NCI-H82 treated with DMSO at 0.1 percent for 48 hours (cell line): ENCODE data around the gene PRRG3.
"Not testable (repeated sequence)": the region's sequence is repeated elsewhere in the genome, so short reads cannot be mapped to it uniquely, and the experiment has no call there.

ENCODE experiments used
- DNase-seq: peaks from one replicate; lab custom pipeline; 2025; ENCODE audit not compliant: unreplicated experiment; lab: John Stamatoyannopoulos, UW

Gene PRRG3

DNA sequence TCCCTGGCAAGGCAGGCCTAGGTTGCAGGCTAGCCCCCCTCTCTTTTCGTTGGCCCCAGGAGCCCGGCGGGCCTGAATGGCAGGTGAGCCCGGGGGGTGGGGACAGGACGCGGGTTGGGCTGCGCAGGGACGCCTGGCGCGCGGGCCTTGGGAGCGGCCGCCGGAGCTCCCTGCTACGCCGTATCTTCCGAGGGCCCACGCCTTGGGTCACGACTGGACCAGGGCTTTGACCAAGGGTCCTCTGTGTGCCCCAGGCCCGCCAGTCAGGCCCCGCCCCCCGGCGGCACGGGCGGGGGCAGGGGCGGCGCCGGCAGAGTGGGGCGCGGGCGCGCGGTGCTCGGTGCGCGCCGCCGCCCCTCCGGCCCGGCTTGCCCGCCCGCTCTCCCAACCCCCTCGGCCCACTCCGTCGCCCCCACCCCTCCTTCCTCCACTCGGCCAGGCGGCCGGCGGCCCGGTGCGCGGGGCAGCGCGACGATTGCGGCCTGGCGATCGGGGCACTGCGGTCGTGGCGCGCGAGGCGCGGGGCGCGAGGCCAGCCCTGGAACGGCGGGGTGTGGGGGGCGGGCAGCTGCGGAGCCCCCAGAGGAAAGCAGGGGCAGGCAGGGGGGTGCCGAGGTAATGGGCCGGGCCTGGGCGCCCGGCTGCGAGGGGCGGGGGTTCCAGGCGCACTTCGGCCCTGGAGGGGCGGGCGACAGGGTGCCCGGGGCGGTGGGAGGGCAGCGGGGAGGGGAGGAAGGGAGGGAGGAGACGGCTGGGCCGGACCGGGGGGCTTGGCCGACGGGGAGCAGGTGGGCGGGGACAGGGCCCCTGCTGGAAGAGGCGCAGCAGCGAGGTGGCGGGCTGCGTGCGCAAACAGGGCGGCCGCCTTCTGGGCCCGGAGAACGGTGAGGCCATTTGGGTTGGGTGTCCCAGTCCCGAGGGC, at the start of gene PRRG3:
PRRG3 (plus strand) TSS at position 798 of the 922 bp plus-strand sequence. CDS start 3,357 bp downstream, outside the sequence.
- DNase-seq: no peak

DNA sequence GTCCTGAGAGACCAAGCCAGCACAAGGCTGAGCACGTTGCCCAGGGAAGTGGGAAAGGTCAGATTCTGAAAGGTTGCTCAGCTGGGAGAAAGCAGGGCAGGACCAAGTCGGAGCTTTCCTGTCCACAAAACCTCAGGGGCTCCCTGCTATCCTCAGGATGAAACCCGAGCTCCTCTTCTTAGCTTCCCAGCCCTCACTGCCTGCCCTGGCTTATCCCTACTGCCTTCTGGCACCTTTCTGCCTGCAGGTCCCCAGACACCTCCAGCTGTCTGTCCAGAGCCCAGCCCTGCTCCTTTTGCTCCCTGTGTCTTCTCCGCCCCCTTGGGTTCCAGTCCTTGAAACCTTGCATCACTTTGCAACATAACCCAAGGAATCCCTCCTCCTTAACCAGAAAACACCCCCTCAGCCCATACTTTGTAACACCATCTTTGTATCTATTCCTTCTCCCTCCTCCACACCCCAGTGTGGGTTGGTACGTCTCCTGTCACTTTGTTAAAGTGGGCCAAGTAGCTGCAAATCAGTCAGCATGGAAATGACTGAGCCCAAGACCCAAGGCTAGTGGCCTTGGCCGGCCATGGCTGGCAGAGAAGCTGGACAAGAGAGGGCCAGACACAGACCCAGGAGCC, 20.0 kb upstream of the PRRG3 start:
- DNase-seq: peak; percentile 8

DNA sequence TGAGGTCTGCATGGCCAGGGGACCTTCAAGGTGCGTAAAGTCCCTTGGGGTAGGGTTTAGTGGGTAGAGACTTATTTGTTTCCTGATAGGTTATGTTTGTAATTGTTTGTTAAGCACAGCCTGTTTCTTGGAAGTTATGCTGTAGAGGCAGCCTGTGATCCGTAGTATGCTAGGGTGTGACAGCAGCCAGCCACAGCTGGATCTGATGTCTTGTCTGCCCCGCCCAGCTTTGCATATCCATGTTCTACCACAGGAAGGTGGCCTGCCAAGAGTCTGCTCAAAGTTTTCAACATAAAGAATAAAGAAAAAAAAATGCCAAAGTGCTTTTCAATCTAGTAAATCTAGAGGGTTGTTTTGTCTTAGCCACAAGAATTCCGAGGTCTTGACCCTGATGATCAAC, 19.1 kb upstream of the PRRG3 start:
- DNase-seq: no peak

DNA sequence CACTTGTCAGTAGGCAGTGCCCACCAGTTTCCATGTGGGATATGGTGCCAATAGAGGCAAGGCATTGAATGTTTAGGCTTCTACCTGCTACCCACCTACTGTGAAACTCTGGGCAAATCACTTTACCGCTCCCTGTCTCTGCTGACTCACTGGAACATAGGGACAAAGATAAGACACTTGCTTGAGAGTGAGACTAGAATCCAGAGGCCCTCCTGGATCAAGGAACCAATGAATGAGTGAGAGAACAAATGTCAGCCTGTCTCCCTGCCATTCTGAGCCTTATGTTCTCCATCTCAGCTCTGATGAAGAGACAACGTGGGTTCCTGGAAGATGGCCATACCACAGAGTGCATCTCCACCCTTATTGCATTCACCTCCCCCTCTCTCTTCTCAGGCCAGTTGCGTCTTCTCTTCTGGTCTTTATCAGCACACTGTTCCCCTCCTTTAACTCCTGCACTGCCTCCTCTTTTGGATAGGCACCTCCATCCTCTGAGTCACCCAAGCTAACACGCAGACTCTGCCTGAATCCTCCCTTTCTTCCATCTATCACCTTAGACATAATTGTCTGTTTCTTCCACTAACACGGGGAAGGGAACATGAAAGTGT, 15.4 kb upstream of the PRRG3 start:
- no peak for DNase-seq

DNA sequence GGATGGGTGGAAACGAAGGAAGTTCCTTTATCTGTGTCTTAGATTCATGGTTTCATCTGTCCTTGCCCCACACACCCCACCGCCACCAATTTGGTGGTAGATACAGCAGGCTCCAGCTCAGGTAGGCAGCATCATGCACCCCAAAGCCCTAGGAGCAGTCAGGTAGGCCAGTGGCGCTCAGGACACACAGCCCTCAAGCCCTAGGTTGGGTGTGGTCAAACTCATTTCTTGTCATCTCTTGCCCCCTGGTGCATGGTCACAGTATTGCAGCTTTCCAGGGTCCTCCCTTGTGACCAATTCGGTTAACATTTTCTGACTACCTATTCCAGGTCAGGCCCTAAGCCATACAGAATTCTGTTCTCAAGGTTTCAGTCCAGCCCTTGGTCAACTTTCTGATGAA, 14.5 kb upstream of the PRRG3 start:
- peak; percentile 11 for DNase-seq

DNA sequence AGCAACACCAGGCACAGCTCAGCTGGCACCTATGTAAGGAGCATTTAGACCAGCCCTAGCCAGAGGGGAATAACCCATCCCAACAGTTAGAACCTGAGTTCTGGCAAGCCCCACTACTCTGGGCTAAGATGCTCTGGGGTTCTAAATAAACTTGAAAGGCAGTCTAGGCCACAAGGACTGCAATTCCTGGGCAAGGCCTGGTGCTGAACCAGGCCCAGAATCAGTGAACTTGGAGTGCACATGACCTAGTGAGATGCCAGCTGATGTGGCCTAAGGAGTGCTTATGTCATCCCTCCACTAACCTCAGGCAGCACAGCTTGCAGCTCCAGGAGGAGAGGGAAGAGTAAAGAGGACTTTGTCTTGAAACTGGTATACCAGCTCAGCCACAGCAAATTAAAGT, 7.6 kb upstream of the PRRG3 start:
- DNase-seq: no peak

DNA sequence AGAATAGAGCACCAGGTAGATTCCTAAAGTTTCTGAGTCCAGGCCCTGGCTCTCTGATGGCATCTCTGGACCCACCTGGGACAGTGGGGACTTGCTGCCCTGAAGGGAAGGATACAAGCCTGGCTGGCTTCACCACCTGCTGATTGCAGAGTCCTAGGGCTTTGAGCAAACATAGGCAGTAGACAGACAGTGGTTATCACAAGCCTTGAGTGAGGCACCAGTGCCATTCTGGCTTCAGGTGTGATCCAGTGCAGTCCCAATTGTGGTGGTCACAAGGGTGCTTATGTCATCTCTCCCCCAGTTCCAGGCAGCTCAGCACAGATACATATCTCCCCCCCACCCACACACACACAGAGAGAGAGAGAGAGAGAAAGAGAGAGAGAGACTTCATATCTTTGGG, 6.6 kb upstream of the PRRG3 start:
- DNase-seq: no peak

DNA sequence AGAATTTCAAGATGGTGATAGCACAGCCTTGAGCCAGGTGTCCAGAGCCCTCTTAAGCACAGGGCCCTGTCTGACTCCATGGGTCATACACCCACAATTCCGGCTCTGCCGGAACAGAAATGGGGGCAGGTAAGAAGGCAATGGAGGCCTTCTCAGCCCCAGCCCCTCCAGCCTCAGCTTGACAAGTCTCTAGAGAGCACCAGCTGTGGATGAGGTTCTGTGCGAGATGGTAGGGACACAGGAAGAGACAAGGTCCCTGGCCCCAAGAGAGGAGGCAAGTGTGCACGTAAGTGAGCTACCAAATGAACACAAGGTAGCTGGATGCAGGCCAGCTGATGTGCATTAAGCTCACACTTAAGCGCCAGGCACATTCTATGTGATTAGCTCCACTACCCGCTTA, 2.4 kb upstream of the PRRG3 start:
- no peak for DNase-seq

DNA sequence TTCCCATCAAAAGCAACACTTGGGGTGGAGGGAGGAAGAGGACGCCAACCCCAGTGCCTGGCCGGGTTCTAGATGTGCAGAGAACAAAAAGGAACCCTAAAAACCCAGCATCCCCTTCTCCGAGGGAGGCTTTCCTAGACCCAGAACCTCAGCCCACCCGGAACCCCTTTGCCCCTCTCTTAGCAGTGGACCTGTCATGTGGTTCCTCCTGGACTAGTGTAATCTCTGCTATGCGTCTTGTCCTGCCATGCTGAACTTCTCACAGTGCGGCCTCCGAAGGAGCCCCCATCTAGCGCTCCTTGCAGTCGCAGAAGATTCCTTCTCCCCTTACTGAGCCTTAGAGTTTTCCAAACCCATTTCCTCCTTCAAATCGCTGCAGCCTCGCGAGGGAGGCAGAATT, 1.1 kb upstream of the PRRG3 start:
- DNase-seq: no peak

DNA sequence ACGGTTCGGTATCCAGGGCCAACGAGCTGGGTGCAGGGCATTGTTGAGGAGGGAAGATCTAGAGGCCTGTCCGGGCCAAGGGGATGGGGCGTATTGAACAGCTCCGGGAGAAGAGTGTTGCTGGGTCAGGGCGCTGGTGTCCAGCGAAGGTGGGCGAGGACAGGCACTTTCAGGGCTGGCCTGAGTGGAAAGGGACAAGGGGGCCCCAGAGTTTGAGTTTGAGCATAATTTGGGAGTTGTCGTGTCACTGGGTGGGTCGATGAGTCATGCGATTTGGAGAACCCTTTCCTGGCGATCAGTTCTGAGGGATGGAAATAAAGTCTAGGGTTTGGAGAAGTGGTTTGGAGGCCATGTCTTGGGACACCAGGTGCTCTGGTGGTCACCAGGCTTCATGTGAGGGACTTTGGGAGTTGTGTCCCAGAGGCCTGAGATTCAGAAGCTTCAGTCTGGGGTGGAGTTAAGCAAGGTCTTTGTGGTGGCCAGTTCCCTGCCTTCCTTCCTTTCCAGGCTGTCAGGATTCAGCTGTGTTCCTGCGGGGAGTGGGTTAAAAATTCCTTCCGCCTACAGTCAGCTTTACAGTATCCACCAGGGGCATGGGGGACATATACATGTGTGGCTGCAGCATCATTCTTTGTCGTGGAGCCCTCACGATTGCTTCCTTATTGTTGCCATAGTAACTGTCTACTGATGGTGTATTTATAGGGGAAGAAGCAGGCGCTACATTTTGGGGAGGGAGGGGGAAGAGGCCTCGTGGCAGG, 504 bp downstream of the PRRG3 start:
- DNase-seq: no peak

DNA sequence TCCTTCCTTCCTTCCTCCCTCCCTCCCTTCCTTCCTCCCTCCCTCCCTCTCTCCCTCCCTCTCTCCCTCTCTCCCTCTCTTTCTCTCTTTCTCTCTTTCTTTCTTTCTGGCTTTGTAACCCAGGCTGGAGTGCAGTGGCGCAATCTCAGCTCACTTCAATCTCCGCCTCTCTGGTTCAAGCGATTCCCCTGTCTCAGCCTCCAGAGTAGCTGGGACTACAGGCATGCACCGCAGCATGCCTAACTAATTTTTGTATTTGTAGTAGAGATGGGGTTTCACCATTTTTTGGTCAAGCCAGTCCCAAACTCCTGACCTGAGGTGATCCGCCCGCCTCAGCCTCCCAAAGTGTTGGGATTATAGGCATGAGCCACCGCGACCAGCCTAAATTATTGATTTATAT, 1.8 kb downstream of the PRRG3 start:
- DNase-seq: not testable (repeated sequence)

DNA sequence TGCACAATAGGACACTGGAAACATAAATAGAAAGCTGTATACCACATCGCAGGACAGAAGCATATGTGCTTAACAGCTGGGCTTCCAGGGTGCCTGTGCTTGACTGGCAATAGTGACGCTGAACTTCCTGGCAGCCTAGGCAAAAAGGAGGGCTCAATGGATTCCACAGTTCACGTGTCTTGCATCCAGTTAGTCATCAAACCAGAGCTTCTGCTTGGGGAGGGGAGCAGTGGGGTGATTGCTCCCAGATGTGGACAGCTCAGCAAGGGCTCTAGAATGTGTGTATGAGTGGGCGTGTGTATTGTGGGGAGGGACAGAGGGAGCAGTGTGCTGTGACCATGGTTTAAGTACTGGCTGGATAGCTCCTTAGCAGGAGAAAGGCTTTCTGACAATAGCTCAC, 2.3 kb downstream of the PRRG3 start:
- no peak for DNase-seq

DNA sequence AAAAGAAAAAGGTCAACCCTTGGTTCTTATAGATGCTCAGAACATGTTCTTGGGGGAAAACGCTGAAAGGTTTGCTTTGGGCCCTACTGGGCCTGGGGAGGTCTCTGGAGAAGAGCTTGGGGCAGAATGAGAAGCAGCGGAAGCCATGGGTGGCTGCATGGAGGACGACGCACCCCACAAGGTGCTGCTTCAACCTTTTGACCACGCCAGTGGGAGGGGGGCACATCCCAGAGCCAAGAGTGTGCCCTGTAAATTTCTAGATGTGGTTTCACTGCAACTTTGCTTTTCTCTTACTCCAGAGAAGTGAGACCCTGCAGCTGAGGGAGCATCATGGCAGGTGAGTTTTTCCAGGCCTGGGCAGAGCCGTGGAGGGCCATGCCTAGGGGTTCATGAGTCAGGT, 3.2 kb downstream of the PRRG3 start:
- no peak for DNase-seq

DNA sequence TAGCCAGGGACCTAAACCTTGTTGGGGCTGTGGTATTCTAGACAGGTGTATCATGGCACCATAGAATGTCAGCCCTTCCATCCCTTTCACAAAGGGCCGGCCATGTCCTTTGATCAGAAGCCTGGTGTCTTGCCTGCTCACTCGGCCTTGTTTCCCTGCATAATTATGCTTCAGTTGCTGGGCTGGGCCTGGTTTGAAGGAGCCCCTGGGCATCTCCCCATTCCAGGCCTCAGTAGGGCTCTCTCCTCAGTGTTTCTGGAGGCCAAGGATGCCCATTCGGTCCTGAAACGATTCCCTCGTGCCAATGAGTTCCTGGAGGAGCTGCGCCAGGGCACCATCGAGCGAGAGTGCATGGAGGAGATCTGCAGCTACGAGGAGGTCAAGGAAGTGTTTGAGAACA, 4.5 kb downstream of the PRRG3 start:
- DNase-seq: no peak

DNA sequence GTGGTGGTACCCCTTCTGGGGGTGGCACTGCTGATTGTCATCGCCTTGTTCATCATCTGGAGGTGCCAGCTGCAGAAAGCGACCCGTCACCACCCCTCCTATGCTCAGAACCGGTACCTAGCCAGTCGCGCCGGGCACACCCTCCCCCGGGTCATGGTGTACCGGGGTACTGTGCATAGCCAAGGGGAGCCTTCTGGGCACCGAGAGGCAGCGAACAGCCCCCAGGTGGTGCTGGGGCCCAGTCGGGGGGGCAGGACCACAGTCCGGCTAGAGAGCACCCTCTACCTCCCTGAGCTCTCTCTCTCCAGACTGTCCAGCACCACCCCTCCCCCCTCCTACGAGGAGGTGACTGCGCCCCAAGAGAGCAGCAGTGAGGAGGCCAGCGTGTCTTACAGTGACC, 5.3 kb downstream of the PRRG3 start:
- no peak for DNase-seq

DNA sequence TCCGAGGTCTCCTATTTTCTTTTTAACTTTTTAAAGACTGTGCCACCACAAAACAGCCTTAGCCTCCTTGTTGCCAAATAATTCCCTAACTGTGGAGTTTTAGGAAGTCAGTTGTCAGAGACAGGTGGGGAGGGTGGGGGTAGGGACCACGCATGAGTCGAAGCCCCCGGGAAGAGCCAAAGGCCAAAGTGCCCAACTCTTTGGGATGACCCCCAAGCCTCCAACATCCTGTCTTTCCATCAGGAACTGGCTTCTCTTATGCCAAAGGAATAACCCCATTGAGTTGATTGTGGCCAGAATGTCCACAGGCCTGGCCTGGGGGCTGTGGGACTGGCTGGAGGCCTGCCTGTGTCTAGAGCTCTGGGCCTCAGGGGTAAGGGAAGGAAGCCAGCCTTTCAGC, 5.8 kb downstream of the PRRG3 start:
- DNase-seq: no peak

DNA sequence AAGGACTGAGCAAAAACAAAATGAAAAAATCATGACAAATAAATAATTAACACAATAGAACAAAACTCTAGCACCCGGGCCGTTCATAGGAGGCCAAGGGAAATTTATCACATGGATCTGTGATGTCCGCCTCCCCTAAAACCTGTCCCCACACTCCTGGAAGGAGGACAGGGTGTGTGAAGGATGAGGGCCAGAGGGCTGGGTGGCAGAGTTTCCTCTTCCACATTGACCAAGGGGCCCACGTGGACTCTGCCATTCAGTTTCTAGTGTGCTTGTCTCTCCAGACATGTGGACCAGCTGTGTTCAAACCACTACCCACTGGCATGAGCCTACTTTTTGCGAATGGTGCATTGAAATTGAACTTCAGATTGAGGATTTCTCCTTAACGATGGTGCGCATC, 6.3 kb downstream of the PRRG3 start:
- no peak for DNase-seq

DNA sequence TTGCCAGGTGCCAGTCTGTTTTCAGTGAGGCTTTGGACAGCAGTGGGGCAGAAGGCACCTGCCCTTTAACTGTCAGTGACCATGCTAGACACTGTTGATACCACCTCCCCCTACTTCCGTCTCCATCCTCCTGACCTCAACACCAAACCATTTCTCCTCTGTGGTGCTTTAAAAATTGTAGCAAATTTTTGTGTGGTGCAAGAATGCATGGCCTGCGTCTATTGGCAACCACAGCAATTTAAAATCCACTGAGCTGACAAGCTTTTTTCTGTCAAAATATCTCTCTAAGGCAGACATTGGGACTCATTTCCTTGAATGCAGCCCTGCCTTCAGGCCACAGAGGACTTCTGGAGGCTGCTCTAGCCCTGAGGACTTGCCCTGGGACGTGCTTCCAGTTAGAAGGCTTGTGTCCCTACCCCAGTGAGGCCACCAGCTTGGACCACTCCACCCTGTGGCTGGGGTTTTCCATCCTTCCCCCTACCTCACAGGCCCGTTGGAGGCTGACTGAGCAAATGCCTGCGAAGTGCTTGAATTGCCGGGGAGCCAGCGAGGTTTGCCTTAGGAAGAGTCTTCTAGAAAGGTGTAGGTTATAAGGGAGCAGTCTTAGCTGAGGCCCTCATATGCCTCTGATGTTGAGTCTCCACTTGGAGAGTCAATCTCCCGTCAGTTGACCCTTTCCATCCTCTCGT, 6.9 kb downstream of the PRRG3 start:
- DNase-seq: no peak

DNA sequence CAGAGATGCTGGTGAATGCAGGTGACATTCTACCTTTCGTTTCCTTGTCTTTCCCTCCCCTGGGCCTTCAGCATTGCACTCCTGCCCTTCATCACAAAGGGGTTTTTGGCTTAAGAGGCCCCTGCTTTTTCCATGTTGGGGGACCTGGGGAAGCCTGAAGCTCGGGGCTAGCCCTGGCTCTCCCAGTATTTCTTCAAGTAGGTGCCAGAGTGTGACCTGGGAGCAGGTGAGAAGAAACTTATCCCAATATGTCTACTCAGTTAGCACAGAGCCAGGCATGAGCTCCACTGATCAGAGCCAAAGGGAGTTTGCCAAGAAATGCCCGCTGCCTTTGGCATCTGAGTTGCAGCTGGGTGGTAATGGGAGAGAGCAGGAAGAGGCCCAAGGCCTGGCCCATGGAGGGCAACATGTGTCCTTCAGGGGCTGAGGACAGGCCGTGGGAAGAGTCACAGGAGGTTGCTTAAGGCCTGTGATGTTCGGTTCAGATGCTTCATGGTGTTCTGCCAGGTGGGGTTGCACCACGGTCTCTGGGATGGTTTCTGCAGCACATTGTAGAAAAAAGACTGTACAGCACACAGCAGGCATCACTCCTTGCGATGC, 7.6 kb downstream of the PRRG3 start:
- no peak for DNase-seq

DNA sequence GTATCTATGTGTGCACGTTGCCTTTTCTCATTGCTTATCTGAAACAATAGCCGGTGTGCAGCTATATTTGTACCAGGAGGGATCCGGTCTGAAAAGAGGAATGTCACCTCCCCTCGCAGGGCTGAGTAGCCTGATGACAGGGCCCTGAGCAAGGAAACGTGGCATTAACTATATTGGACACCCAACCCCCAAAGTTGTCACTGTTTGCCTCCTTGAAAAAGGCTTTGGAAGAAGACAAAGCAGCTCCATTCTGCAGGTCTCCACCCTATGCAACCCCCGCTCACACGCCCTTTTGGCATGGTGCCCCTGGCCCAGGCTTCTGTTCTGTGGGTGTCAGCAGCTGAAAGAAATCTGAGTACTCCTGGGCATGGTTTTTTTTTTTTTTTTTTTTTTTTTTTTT, 8.2 kb downstream of the PRRG3 start:
- no peak for DNase-seq
